HG03439 (cell line): Measurements from ENCODE around the gene DEGS2.
"Not testable (repeated sequence)": the region's sequence is repeated elsewhere in the genome, so short reads cannot be mapped to it uniquely, and the experiment has no call there.

Source experiments
- ATAC-seq: cut with Tn5 transposase; IDR thresholded peaks from one replicate; pipeline ENCODE4 v1.9.1; 2021; ENCODE audit warnings: mild to moderate bottlenecking, moderate library complexity; ENCODE audit not compliant: unreplicated experiment

DEGS2 gene

DNA sequence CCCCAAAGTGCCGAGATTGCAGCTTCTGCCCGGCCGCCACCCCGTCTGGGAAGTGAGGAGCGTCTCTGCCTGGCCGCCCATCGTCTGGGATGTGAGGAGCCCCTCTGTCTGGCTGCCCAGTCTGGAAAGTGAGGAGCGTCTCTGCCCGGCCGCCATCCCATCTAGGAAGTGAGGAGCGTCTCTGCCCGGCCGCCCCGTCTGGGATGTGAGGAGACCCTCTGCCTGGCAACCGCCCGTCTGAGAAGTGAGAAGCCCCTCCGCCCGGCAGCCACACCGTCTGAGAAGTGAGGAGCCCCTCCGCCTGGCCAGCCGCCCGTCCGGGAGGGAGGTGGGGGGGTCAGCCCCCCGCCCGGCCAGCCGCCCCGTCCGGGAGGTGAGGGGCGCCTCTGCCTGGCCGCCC is 21.2 kb upstream of the DEGS2 start:
- ATAC-seq: not testable (repeated sequence)

GRCh38 chr14:100178691-100179090 is 19.2 kb upstream of the DEGS2 start:
- no peak for ATAC-seq

GRCh38 chr14:100176811-100177327 is 17.4 kb upstream of the DEGS2 start:
- ATAC-seq: no peak

DNA sequence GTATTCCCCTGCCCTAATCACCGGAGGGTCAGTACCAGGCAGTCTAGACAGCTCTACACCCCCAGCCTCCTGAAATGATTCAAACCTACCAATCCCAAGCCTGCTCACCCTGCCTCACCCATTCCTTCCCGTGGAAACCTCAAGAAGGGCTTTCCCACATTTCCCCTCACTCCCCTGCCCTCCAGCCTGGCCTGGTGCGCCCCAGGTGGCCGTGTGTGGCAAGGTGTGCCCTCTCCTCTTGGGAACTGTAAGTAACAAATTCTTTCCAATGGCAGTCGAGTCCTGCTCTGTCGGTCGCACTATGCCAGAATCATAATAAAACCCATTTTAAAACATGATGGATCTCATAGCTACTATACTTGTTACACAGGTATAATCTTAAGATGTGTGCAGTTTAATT is 13.9 kb upstream of the DEGS2 start:
- ATAC-seq: no peak

- ATAC-seq: no peak
Measured at GRCh38 chr14:100172811-100173210, 13.4 kb upstream of the DEGS2 start.

- ATAC-seq: no peak
Measured at GRCh38 chr14:100170880-100171279, 11.4 kb upstream of the DEGS2 start.

- no peak for ATAC-seq
Measured at GRCh38 chr14:100168506-100168905, 9.1 kb upstream of the DEGS2 start.

DNA sequence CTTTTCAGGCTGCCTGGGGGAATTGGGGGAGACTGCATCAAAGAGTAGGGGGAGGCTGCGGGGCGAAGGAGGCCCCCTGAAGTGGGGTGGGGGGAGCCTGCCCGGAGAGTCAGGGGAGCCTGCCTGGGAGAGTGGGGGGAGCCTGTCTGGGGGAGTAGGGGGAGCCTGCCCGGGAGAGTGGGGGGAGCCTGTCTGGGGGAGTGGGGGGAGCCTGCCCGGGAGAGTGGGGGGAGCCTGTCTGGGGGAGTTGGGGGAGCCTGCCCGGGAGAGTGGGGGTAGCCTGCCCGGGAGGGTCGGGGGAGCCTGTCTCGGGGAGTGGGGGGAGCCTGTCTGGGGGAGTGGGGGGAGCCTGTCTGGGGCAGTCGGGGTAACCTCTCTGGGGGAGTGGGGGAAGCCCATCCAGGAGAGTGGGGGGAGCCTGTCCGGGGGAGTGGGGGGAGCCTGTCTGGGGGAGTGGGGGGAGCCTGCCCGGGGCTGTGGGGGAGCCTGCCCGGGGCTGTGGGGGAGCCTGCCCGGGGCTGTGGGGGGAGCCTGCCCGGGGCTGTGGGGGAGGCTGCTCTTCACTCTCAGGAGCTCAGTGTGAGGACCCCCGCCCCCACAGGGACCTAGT is 6.5 kb upstream of the DEGS2 start:
- no peak for ATAC-seq

DNA sequence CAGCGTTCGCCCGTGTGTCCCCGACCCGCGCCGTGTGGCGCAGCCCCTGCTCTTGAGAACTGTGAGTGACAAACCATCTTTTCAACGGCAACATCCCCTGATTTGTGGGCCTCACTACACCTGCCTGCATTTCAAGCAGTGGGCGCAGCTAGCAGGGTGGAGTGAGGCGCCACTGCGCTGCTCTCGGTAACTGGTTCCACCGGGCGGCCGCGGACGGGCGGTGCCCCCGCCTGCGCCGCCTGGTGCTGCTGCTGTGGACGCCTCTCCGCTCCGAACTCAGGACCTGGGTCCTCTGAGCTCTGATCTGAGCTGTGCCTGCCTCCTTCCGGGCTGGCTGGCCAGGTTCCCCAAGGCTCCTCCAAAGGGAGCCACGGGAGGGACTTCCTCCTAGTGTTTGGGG is 5.9 kb upstream of the DEGS2 start:
- ATAC-seq: no peak

GRCh38 chr14:100160534-100160916 is 1.1 kb upstream of the DEGS2 start:
- no peak for ATAC-seq

DNA sequence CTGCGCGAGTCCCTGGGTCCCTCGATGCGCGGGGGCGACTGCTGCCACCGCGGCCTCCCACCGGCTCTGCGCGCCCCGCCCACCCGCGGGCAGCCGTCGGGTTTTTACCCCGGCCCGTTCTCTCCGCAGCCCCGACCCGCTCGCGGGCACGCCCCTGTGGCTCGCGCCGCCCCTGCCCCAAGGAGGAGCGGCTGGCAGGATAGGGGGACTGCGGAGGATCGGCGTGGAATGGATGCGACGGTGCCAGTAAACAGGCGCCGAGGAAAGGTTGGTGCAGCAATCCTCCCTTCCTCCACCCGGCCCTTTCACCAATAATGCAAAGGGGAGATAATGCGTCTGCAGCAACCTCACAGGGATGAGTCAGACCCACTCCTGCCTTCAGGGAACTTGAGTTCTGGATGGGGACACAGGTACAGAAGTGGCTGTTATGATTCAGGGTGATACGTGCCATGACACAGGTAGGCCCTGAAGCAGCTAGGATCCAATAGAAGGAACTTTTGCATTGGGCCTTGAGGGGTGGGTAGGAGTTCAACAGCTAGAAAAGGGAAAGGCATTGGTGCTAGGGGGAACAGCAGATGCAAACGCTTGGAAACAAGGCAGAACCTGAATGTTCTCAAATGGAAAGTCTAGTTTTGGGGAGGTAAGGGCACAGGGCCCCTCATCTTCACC is 554 bp upstream of the DEGS2 start:
- ATAC-seq: no peak

- ATAC-seq: no peak
Measured at GRCh38 chr14:100158566-100159093, 815 bp downstream of the DEGS2 start.

- ATAC-seq: not testable (repeated sequence)
Measured at GRCh38 chr14:100157548-100158232, 1.8 kb downstream of the DEGS2 start.

DNA sequence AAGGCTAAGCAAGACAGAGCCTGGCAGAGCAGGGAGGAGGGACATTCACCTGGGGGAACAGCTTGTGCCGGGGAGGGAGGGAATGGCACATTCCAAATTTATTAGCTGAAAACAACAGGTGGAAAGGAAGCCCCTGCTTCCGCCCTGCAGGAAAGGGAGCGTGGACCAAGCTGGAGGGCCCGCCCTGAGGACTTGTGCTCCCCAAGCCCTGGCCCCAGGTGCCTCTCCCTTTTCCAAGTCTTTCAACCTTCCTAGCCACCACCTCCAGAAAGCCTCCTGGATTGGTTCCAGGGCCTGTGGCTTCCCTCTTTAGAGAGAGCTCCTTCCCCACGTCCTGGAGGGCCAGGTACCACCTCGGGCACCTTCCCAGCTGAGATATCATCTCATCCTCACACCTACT is 2.7 kb downstream of the DEGS2 start:
- no peak for ATAC-seq

GRCh38 chr14:100155756-100156616 is 3.5 kb downstream of the DEGS2 start:
- ATAC-seq: no peak

DNA sequence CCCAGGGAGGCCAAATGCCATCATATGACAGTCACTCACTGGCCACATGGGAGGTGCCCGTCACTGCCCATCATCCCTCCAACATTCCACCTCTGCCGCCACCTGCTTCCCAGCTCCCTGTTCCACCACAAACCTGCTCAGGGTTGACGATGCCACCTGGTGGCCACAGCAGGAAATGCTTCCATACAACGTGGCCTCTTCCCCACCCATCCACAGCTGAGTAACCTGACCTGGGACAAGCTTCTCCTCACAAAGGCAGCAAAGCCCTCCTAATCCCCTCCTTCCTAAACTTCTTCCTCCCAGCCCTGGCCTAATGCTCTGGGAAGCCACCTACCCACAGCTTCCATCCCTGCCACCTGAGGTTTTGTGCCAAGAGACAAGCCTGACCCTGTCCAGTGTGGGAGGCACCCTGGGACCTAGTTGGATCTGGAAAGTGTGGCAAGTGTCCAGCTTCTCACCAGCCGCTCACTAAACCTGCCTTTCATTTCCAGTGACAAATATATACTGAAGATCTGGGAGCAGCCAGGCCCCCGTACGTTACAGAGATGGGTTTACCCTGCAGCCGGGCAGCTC is 4.3 kb downstream of the DEGS2 start:
- ATAC-seq: no peak

DNA sequence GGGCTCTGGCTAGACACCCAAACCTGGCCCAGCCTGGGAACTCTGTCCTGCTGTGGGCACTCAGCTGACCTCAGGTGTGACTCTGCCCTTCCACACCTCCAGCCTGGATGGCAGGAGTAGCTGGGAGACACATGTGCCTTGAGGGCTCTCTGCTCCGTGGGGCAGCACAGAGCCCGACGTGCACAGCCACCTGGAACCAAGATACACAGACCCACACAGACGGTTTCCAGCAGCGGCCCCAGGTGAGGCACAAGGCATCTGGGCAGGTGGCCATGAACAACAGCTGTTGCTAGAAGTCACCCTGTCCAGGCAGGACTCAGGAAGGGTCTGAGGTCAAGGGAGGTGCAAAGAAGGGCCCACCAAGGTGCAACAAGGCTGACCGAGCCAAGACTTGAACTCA is 5.9 kb downstream of the DEGS2 start:
- no peak for ATAC-seq

DNA sequence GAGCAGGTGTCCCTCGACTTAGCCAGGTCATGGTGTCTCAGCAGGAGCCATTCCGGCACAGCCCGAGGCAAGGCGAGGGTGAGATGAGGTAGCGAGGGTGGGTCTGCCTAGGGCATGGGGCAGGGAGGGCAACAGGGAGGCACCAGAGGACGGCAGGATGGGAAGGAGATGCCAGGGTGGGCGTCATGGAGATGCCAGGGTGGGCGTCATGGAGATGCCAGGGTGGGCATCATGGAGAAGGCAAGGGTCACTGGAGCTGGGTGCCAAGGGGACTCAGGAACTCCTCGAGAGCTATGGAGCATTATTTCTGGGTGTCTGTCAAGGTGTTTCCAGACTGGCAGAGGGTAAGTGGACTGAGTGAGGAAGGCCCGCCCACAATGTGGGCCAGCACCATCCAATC is 7.4 kb downstream of the DEGS2 start:
- no peak for ATAC-seq

DNA sequence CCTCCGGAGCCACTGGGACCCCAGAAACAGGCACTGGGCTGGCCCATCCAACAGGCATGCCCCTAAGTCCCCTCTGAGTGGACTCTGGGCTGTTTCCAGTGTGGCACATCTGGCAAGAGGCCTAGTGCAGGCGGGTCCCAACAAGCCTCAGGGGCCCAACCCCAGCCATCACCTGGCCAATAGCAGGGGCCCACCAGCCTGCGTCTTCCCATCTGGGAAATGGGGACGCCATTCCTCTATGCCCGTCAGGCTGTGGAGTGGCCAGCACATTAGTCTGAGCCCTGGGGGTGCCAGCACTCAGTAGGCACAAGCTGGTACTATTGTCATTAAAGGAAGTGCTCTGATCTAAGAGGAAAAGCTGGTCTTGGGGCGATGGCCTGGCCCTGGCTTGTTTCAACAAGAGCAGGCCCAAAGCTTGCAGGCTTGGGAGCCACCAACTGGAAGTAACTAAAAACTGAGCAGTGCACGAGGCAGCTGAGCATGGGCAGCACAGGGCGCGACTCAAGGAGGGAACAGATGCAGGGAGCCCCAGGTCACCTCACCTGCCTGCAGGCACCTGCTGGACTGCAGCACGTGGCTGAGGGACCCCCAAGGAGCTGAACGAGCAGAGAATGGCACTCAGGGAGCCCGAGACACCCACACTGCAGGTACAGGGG is 8.4 kb downstream of the DEGS2 start:
- no peak for ATAC-seq
